Measurements from ENCODE around the gene NOX3.
"Not testable (repeated sequence)": the region's sequence is repeated elsewhere in the genome, so short reads cannot be mapped to it uniquely, and the experiment has no call there.

The NOX3 gene

DNA sequence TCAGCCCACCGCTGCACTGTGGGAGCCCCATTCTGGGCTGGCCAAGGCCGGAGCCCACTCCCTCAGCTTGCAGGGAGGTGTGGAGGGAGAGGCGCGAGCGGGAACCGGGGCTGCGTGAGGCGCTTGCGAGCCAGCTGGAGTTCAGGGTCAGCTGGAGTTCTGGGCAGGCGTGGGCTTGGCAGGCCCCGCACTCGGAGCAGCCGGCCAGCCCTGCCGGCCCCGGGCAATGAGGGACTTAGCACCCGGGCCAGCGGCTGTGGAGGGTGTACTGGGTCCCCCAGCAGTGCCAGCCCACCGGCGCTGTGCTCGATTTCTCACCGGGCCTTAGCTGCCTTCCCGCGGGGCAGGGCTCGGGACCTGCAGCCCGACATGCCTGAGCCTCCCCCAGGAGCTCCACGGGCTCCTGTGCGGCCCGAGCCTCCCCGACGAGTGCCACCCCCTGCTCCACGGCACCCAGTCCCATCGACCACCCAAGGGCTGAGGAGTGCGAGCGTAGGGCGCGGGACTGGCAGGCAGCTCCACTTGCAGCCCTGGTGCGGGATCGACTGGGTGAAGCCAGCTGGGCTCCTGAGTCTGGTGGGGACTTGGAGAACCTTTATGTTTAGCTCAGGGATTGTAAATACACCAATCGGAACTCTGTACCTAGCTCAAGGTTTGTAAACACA is 92.5 kb downstream of the NOX3 start:
- DNase-seq = not testable (repeated sequence)

DNA sequence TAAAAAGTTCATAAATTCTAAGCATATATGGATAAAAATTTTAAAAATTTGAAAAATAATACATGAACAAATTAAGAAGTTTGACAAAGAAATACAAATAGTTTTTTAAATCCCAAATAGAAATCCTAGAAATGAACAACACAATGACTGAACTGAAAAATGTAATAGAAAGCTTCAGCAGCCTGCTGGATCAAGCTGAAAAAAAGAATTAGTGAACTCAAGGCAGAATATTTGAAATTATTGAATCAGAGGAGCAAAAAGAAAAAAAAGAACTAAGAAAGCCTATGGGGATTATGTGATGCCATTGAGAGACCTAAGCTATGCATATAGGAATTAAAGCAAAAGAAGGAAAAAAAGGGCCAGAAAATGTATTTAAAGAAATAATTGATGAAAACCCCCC is 101.5 kb downstream of the NOX3 start:
- DNase-seq = no peak

DNA sequence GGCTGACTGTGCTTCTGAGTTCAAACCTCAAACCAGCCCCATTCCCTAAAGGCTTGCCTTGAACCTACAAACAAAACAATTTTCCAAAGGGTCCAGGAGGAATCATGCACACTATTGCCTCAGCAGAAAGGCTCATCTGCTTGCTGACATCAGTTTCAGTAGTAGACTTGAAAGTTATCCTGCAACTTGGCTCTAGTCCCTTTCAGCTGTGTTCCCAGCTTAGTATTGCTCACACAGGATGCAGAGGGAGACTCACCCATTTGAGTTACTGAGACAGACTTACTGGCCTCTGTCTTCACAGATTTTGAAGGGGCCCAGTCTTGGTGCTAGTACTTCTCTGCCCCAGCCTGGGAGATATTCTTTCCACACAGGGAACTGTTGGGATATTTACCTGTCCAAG is 102.8 kb downstream of the NOX3 start:
- no peak for DNase-seq

DNA sequence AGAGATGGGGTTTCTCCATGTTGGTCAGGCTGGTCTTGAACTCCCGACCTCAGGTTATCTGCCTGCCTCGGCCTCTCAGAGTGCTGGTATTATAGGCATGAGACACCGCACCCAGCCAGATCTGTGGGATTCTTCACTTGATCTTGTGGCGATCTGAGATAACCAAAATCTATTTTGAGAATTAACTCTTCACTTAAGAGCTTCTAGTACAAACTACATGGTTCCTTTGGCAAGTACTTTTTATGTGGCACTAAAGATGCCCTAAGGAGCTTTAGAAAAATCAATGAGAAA is 103.6 kb downstream of the NOX3 start:
- no peak for DNase-seq

DNA sequence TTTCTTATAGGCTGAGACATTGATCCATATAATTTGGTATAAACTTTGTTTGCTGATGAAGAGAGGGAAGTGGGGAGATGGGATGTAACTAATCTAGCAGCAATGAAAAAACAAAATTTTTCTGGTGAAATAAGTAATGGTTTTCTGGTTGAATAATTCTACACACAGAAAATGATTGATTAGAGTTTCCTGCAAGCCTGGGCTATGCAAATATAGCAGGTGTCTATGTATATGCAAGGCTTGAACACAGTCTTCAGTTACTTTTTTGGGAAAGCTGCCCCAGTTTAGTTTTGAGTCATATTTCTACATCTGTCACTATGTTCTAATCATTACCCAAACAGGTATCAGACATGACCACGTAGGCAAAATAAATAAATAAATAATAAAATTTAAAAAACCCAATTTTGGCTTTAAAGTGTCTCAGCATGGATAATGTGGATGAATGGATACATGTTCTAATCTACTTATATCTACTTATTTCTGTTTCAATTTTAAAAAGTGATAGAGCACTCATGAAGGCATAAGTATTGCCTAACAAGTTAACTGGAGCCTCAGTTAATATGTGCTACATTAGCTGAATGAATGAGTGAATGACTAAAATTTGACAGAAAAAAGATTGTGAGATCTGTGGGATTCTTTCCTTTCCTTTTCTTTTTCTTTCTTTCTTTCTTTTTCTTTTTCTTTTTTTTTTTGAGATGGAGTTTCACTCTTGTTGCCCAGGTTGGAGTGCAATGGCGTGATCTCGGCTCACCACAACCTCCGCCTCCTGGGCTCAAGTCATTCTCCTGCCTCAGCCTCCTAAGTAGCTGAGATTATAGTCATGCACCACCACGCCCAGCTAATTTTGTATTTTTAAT is 104.1 kb downstream of the NOX3 start:
- DNase-seq = no peak

DNA sequence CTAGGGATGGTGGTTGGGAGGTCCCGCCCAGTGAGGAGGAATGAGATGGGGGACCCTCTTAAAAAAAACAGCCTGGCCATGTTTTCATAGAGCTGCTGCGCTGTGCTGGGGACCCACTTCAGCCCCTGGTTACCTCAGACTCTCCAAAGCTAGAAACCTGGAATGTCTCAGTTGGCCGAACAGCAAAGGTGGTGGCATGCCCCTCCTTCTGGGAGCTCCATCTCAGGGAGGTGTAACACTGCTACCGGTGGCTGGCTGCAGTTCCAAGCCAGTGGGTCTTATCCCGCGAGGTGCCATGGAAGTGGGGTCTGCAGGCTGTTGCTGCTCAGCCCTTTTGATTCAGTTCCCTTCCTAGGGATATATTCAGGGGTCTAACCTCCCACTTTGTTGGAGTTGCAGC is 105.7 kb downstream of the NOX3 start:
- no peak for DNase-seq

DNA sequence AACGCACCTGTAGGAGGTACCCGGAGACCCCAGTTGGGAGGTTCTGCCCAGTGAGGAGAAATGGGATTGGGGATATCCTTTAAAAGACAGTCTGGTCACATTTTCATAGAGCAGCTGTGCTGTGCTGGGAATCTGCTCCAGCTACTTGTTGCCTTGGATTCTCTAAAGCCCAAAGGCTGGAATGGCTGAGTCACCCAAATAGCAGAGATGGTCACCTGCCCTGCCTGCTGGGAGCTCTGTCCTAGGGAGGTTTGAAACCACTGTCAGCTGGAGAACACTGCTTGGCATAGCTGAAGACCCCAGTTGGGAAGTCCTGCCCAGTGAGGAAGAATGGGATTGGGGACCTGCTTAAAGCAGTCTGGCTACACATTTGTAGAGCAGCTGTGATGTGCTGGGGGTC is 106.5 kb downstream of the NOX3 start:
- DNase-seq = no peak

DNA sequence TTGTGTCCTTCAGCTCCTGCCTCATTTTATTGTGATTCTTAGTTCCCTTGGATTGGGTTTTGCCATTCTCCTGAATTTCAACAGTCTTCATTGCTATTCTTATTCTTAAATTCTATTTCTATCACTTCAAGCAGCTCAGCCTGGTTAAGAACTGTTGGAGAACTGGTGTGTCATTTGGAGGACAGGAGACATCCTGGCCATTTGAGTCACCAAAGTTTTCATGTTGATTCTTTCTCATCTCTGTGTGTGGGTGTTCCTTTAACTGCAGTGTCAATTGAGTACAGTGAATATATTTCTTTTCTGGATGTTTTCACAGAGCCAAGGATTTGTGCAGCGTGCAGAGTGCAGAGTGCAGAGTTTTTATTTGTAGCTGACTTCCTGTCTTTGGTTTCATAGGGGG is 107.8 kb downstream of the NOX3 start:
- DNase-seq = no peak

DNA sequence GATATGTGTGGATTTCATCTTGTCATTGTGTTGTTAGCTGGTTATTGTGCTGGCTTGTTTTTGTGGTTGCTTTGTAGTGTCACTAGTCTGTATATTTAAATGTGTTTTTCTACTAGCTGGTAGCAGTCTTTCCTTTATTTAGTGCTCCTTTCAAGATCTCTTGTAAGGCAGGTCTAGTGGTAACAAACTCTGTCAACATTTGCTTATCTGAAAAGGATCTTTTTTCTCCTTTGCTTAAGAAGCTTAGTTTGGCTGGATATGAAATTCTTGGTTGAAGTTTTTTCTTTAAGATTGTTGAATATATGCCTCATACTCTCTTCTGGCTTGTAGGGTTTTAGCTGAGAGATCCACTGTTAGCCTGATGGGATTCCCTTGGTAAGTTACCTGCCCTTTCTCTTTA is 108.7 kb downstream of the NOX3 start:
- no peak for DNase-seq
